HG02970 (cell line): ENCODE data around the gene OR51G2.

ENCODE experiments used
- ATAC-seq: cut with Tn5 transposase; IDR thresholded peaks from one replicate; pipeline ENCODE4 v1.9.1; 2021; ENCODE audit warnings: mild to moderate bottlenecking, moderate library complexity, moderate number of reproducible peaks; ENCODE audit not compliant: unreplicated experiment, low FRiP score

Gene OR51G2

GRCh38 chr11:4881188-4881587 is 38.0 kb downstream of the OR51G2 start:
- no peak for ATAC-seq

GRCh38 chr11:4865855-4866254 is 53.3 kb downstream of the OR51G2 start:
- ATAC-seq: no peak

GRCh38 chr11:4863876-4864275 is 55.3 kb downstream of the OR51G2 start:
- ATAC-seq: no peak
